ENCODE measurements around the gene ZNF343.
A peak's percentile ranks its signal among the peaks of the same experiment; 100 is the strongest.

ZNF343 gene

GRCh38 chr20:2508631-2509467 lies at the start of gene ZNF343:
Gene ZNF343 (minus strand): TSS chr20:2508915. CDS start chr20:2493895, 15,020 bp downstream.
- Histone ChIP-seq H3K4me3 (peak within 1 kb of the TSS; percentile 82), H3K9me3 (no peaks in the 10 kb centered on the region; the same call in none of the 2 replicates), H3K27me3 (ENCODE audit: low read depth) (no peaks in the 10 kb centered on the region), H3K36me3 (replicated peaks) (no peaks in the 10 kb centered on the region), H3K4me1 (peaks cover 4% of the 10 kb centered on the region; the same call in 1 of the 2 replicates)
- in situ Hi-C loops (cut with MboI; ENCODE audit: low sequenced_read_pairs): no loop called here
- DNase-seq (ENCODE audit: low spot score in 2 of 2): peak; percentile 82

GRCh38 chr20:2557873-2558580 lies 49.3 kb upstream of the ZNF343 start:
- H3K4me3 ChIP-seq: no peak overlapping the region
- DNase-seq (ENCODE audit: low spot score in 2 of 2): no peak
- in situ Hi-C loops (cut with MboI; ENCODE audit: low sequenced_read_pairs): no loop called here
- H3K9me3 ChIP-seq: no peaks in the 10 kb centered on the region
- H3K27me3 ChIP-seq (ENCODE audit: low read depth): peaks cover 46% of the 10 kb centered on the region
- no peaks in the 10 kb centered on the region for H3K4me1 ChIP-seq
- no peaks in the 10 kb centered on the region for H3K36me3 ChIP-seq (replicated peaks)

DNA sequence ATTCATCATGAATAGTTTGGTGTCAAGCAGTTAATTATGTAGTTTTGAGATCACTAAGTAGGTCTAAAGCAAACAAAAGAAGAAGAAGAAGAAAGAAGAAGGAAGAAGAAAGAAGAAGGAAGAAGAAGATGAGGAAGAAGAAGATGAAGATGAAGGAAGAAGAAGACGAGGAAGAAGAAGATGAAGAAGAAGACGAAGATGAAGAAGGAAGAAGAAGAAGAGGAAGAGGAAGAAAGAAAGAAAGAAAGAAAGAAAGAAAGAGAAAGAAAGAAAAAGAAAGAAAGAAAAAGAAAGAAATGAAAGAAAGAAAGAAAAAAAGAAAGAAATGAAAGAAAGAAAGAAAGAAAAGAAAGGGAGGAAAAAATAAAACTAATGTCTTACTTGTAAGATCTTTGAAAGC lies 36.9 kb upstream of the ZNF343 start:
- no peak for DNase-seq (ENCODE audit: low spot score in 2 of 2)
- H3K4me3 ChIP-seq: no peak overlapping the region
- H3K27me3 ChIP-seq (ENCODE audit: low read depth): peaks cover 41% of the 10 kb centered on the region
- H3K4me1 ChIP-seq: no peaks in the 10 kb centered on the region
- no peaks in the 10 kb centered on the region for H3K9me3 ChIP-seq
- no peaks in the 10 kb centered on the region for H3K36me3 ChIP-seq (replicated peaks)
- in situ Hi-C loops (cut with MboI; ENCODE audit: low sequenced_read_pairs): no loop called here

DNA sequence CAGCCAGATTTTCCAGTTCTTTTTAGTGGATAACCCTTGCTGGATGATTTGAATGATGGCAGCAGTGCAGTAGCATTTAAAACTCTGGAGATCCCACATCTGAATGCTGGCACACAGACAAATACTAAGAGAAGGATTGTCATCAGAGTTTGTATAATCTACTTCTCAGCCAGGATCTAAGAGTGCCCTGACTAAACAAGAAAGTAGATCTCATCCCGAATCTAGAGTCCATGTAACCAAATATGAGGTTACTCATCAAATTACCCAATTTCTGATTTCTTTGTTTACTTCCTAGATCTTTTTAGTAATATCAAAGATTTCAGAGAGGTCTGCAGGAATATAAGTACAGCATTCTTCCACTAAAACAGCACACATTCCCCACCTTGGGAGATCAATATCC lies 35.5 kb upstream of the ZNF343 start:
- Histone ChIP-seq H3K36me3 (replicated peaks) (no peaks in the 10 kb centered on the region), H3K4me1 (no peaks in the 10 kb centered on the region), H3K4me3 (no peak overlapping the region), H3K9me3 (no peaks in the 10 kb centered on the region), H3K27me3 (ENCODE audit: low read depth) (peaks cover 33% of the 10 kb centered on the region)
- in situ Hi-C loops (cut with MboI; ENCODE audit: low sequenced_read_pairs): no loop called here
- DNase-seq (ENCODE audit: low spot score in 2 of 2): no peak

DNA sequence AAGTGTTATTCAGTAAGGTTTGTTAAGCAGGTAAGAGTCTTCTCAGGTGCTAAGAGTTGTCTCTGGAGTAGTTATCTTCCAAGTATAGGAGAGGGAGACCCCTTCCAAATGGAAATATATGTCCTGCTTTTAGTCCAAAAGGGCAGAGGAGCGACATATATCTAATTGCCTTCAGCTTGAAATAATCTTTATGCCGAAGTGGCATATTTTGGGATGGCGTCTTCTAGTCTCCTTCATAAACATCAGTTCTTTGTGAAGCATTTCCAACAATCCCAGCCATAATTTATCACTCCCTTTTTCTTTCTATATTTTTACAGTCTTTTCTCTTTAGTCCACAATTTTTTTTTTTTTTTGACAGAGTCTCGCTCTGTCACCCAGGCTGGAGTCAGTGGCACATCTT lies 33.6 kb upstream of the ZNF343 start:
- H3K27me3 ChIP-seq (ENCODE audit: low read depth): peaks cover 31% of the 10 kb centered on the region
- in situ Hi-C loops (cut with MboI; ENCODE audit: low sequenced_read_pairs): no loop called here
- DNase-seq (ENCODE audit: low spot score in 2 of 2): no peak

GRCh38 chr20:2541940-2542339 lies 33.2 kb upstream of the ZNF343 start:
- Histone ChIP-seq H3K27me3 (ENCODE audit: low read depth) (peaks cover 27% of the 10 kb centered on the region), H3K9me3 (no peaks in the 10 kb centered on the region), H3K4me1 (no peaks in the 10 kb centered on the region), H3K4me3 (no peak overlapping the region), H3K36me3 (replicated peaks) (no peaks in the 10 kb centered on the region)
- in situ Hi-C loops (cut with MboI; ENCODE audit: low sequenced_read_pairs): no loop called here
- DNase-seq (ENCODE audit: low spot score in 2 of 2): no peak

More for the DNA sequence above, 33.6 kb upstream of the ZNF343 start:
- no peak overlapping the region for H3K4me3 ChIP-seq
- H3K36me3 ChIP-seq (replicated peaks): no peaks in the 10 kb centered on the region
- no peaks in the 10 kb centered on the region for H3K9me3 ChIP-seq
- H3K4me1 ChIP-seq: no peaks in the 10 kb centered on the region

- Histone ChIP-seq H3K9me3 (no peaks in the 10 kb centered on the region), H3K27me3 (ENCODE audit: low read depth) (peaks cover 15% of the 10 kb centered on the region), H3K4me1 (no peaks in the 10 kb centered on the region), H3K4me3 (no peak overlapping the region), H3K36me3 (replicated peaks) (no peaks in the 10 kb centered on the region)
- peak; percentile 54 to 59 for DNase-seq (ENCODE audit: low spot score in 2 of 2)
- in situ Hi-C loops (cut with MboI; ENCODE audit: low sequenced_read_pairs): no loop called here
These were observed 30.4 kb upstream of the ZNF343 start for GRCh38 chr20:2538931-2539720.

- H3K27me3 ChIP-seq (ENCODE audit: low read depth): peaks cover 13% of the 10 kb centered on the region
- DNase-seq (ENCODE audit: low spot score in 2 of 2): no peak
- no peaks in the 10 kb centered on the region for H3K4me1 ChIP-seq
- no peaks in the 10 kb centered on the region for H3K36me3 ChIP-seq (replicated peaks)
- in situ Hi-C loops (cut with MboI; ENCODE audit: low sequenced_read_pairs): no loop called here
- no peaks in the 10 kb centered on the region for H3K9me3 ChIP-seq
- no peak overlapping the region for H3K4me3 ChIP-seq
These were observed 29.6 kb upstream of the ZNF343 start for GRCh38 chr20:2538356-2538755.

DNA sequence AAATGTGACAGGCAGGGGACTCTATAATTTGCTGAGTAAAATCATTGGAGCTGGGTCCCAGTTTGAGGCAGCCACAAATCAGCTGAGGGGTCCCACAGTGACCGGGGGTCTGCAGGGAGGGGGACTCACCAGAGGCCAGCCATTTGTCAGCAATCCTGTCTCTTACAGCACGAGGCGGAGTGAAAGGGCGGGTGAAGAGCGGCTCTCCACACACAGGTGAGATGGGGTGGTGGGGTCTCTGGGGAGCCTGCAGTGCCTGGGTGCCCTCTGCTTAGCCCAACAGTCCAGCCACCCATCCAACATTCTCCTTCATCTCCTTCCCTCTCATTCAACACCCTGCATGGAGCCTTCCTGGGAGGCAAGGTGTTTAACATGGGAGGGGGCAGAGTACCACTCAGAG lies 28.4 kb upstream of the ZNF343 start:
- H3K4me3 ChIP-seq: no peak overlapping the region
- no peaks in the 10 kb centered on the region for H3K9me3 ChIP-seq
- in situ Hi-C loops (cut with MboI; ENCODE audit: low sequenced_read_pairs): no loop called here
- H3K27me3 ChIP-seq (ENCODE audit: low read depth): peaks cover 8% of the 10 kb centered on the region
- H3K4me1 ChIP-seq: no peaks in the 10 kb centered on the region
- H3K36me3 ChIP-seq (replicated peaks): no peaks in the 10 kb centered on the region
- no peak for DNase-seq (ENCODE audit: low spot score in 2 of 2)

DNA sequence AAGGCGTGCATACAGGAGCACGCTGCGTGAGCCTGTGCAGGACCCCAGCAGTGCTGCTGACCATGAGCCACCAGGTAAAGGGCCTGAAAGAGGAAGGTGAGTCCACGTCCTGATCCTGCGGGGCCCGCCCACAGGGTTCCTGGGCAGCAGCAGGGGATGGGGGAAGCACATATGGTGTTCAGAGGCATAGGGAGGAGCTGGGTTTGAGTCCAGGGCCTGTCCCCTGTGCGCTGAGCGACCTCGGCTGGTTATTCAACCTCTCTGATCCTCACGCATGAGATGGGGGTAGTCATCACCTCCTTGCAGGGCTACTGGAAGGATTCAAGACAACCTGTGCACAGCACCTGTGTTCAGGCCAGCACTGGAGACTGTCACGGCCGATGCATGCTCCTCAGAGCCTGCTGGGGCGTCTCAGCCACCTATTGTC lies 27.9 kb upstream of the ZNF343 start, which contains the start of gene TMC2:
TSS of gene TMC2 (plus strand) at position 14 of the 427 bp plus-strand sequence. CDS start at position 63, 49 bp downstream.
- in situ Hi-C loops (cut with MboI; ENCODE audit: low sequenced_read_pairs): no loop called here
- Histone ChIP-seq H3K9me3 (no peaks in the 10 kb centered on the region), H3K27me3 (ENCODE audit: low read depth) (peaks cover 3% of the 10 kb centered on the region; the same call in 1 of the 2 replicates), H3K4me1 (no peaks in the 10 kb centered on the region), H3K4me3 (no peak within 1 kb of the TSS), H3K36me3 (replicated peaks) (no peaks in the 10 kb centered on the region)
- DNase-seq (ENCODE audit: low spot score in 2 of 2): no peak

GRCh38 chr20:2535711-2536559 lies 27.2 kb upstream of the ZNF343 start:
- in situ Hi-C loops (cut with MboI; ENCODE audit: low sequenced_read_pairs): no loop called here
- Histone ChIP-seq H3K4me3 (no peak overlapping the region), H3K4me1 (no peaks in the 10 kb centered on the region), H3K27me3 (ENCODE audit: low read depth) (0 out of 2 replicates have a peak, but pooled peaks cover 2% of the 10 kb centered on the region), H3K9me3 (no peaks in the 10 kb centered on the region), H3K36me3 (replicated peaks) (no peaks in the 10 kb centered on the region)
- no peak for DNase-seq (ENCODE audit: low spot score in 2 of 2)

GRCh38 chr20:2533118-2533517 lies 24.4 kb upstream of the ZNF343 start:
- Histone ChIP-seq H3K4me1 (no peaks in the 10 kb centered on the region), H3K27me3 (ENCODE audit: low read depth) (no peaks in the 10 kb centered on the region), H3K36me3 (replicated peaks) (no peaks in the 10 kb centered on the region), H3K9me3 (no peaks in the 10 kb centered on the region), H3K4me3 (no peak overlapping the region)
- in situ Hi-C loops (cut with MboI; ENCODE audit: low sequenced_read_pairs): no loop called here
- no peak for DNase-seq (ENCODE audit: low spot score in 2 of 2)

All from HAP-1 (cell line).